ENCODE data around the gene ANKRD27. TPM values are rescaled to one million over a fixed set of nuclear protein-coding genes. Genes with fewer than 3 reads are reported as not detected.

The ANKRD27 gene
- total RNA-seq, 2 donors from 2014 or later: 31.7 to 40.0 TPM

GRCh38 chr19:32622002-32622401 is 53.0 kb downstream of the ANKRD27 start:
- Mint-ChIP-seq H3K9me3 (no peaks in the 10 kb centered on the region), H3K27ac (no peak overlapping the region), H3K36me3 (ENCODE audit: low read depth) (peaks cover 92% of the 10 kb centered on the region), H3K4me1 (no peaks in the 10 kb centered on the region), H3K4me3 (no peak overlapping the region), H3K27me3 (no peaks in the 10 kb centered on the region)
- no peak for ATAC-seq (replicated peaks)

- no peaks in the 10 kb centered on the region for H3K27me3 Mint-ChIP-seq
- no peak for ATAC-seq (replicated peaks)
- H3K36me3 Mint-ChIP-seq (ENCODE audit: low read depth): peaks cover 97% of the 10 kb centered on the region
- H3K9me3 Mint-ChIP-seq: no peaks in the 10 kb centered on the region
- H3K4me1 Mint-ChIP-seq: no peaks in the 10 kb centered on the region
- H3K4me3 Mint-ChIP-seq: no peak overlapping the region
- H3K27ac Mint-ChIP-seq: no peak overlapping the region
These were observed 55.8 kb downstream of the ANKRD27 start for GRCh38 chr19:32619051-32619685.

GRCh38 chr19:32615569-32615968 is 59.4 kb downstream of the ANKRD27 start:
- Mint-ChIP-seq H3K27ac (no peak overlapping the region), H3K36me3 (ENCODE audit: low read depth) (peaks cover 88% of the 10 kb centered on the region), H3K4me3 (no peak overlapping the region), H3K4me1 (no peaks in the 10 kb centered on the region), H3K27me3 (no peaks in the 10 kb centered on the region), H3K9me3 (no peaks in the 10 kb centered on the region)
- ATAC-seq (replicated peaks): no peak

GRCh38 chr19:32614916-32615315 is 60.1 kb downstream of the ANKRD27 start:
- no peaks in the 10 kb centered on the region for H3K27me3 Mint-ChIP-seq
- no peak overlapping the region for H3K27ac Mint-ChIP-seq
- H3K4me3 Mint-ChIP-seq: no peak overlapping the region
- no peaks in the 10 kb centered on the region for H3K9me3 Mint-ChIP-seq
- no peak for ATAC-seq (replicated peaks)
- H3K36me3 Mint-ChIP-seq (ENCODE audit: low read depth): peaks cover 82% of the 10 kb centered on the region
- no peaks in the 10 kb centered on the region for H3K4me1 Mint-ChIP-seq

GRCh38 chr19:32613008-32613407 is 62.0 kb downstream of the ANKRD27 start:
- no peak for ATAC-seq (replicated peaks)

GRCh38 chr19:32611161-32611560 is 63.8 kb downstream of the ANKRD27 start:
- no peaks in the 10 kb centered on the region for H3K9me3 Mint-ChIP-seq
- H3K4me3 Mint-ChIP-seq: no peak overlapping the region
- no peaks in the 10 kb centered on the region for H3K4me1 Mint-ChIP-seq
- peaks cover 64% of the 10 kb centered on the region for H3K36me3 Mint-ChIP-seq (ENCODE audit: low read depth)
- no peaks in the 10 kb centered on the region for H3K27me3 Mint-ChIP-seq
- H3K27ac Mint-ChIP-seq: no peak overlapping the region
- no peak for ATAC-seq (replicated peaks)

More at GRCh38 chr19:32613008-32613407, 62.0 kb downstream of the ANKRD27 start:
- H3K4me1 Mint-ChIP-seq: no peaks in the 10 kb centered on the region
- H3K27me3 Mint-ChIP-seq: no peaks in the 10 kb centered on the region
- H3K9me3 Mint-ChIP-seq: no peaks in the 10 kb centered on the region
- peaks cover 69% of the 10 kb centered on the region for H3K36me3 Mint-ChIP-seq (ENCODE audit: low read depth)
- H3K4me3 Mint-ChIP-seq: no peak overlapping the region
- no peak overlapping the region for H3K27ac Mint-ChIP-seq

GRCh38 chr19:32607479-32607878 is 67.5 kb downstream of the ANKRD27 start:
- Mint-ChIP-seq H3K4me3 (no peak overlapping the region), H3K27me3 (no peaks in the 10 kb centered on the region), H3K36me3 (ENCODE audit: low read depth) (peaks cover 60% of the 10 kb centered on the region), H3K9me3 (no peaks in the 10 kb centered on the region), H3K27ac (no peak overlapping the region), H3K4me1 (no peaks in the 10 kb centered on the region)
- ATAC-seq (replicated peaks): no peak

- no peak for ATAC-seq (replicated peaks)
- H3K36me3 Mint-ChIP-seq (ENCODE audit: low read depth): peaks cover 63% of the 10 kb centered on the region
- H3K9me3 Mint-ChIP-seq: no peaks in the 10 kb centered on the region
- no peaks in the 10 kb centered on the region for H3K4me1 Mint-ChIP-seq
- H3K27me3 Mint-ChIP-seq: no peaks in the 10 kb centered on the region
- H3K4me3 Mint-ChIP-seq: no peak overlapping the region
- no peak overlapping the region for H3K27ac Mint-ChIP-seq
These were observed 68.7 kb downstream of the ANKRD27 start for GRCh38 chr19:32606289-32606688.

GRCh38 chr19:32605544-32605943 is 69.4 kb downstream of the ANKRD27 start:
- Mint-ChIP-seq H3K4me3 (no peak overlapping the region), H3K36me3 (ENCODE audit: low read depth) (peaks cover 70% of the 10 kb centered on the region), H3K27me3 (no peaks in the 10 kb centered on the region), H3K9me3 (no peaks in the 10 kb centered on the region), H3K27ac (no peak overlapping the region), H3K4me1 (no peaks in the 10 kb centered on the region)
- no peak for ATAC-seq (replicated peaks)

- Mint-ChIP-seq H3K36me3 (ENCODE audit: low read depth) (peaks cover 81% of the 10 kb centered on the region), H3K27me3 (no peaks in the 10 kb centered on the region), H3K27ac (no peak overlapping the region), H3K4me3 (no peak overlapping the region), H3K4me1 (peaks cover 7% of the 10 kb centered on the region), H3K9me3 (no peaks in the 10 kb centered on the region)
- no peak for ATAC-seq (replicated peaks)
These were observed 71.0 kb downstream of the ANKRD27 start for GRCh38 chr19:32603961-32604360.

- Mint-ChIP-seq H3K27ac (peak overlapping the region; percentile 73), H3K4me1 (peaks cover 7% of the 10 kb centered on the region), H3K27me3 (no peaks in the 10 kb centered on the region), H3K36me3 (ENCODE audit: low read depth) (peaks cover 96% of the 10 kb centered on the region), H3K4me3 (no peak overlapping the region), H3K9me3 (no peaks in the 10 kb centered on the region)
- peak; percentile 69 for ATAC-seq (replicated peaks)
These were observed 75.2 kb downstream of the ANKRD27 start for GRCh38 chr19:32599736-32600157.

- H3K4me1 Mint-ChIP-seq: peaks cover 7% of the 10 kb centered on the region
- peak; percentile 73 for ATAC-seq (replicated peaks)
- no peak overlapping the region for H3K4me3 Mint-ChIP-seq
- no peaks in the 10 kb centered on the region for H3K9me3 Mint-ChIP-seq
- H3K27me3 Mint-ChIP-seq: no peaks in the 10 kb centered on the region
- H3K27ac Mint-ChIP-seq: peak overlapping the region; percentile 73
- H3K36me3 Mint-ChIP-seq (ENCODE audit: low read depth): peaks cover 96% of the 10 kb centered on the region
These were observed 75.7 kb downstream of the ANKRD27 start for GRCh38 chr19:32599258-32599657.

- ATAC-seq (replicated peaks): no peak
- Mint-ChIP-seq H3K36me3 (ENCODE audit: low read depth) (peaks cover 96% of the 10 kb centered on the region), H3K27me3 (no peaks in the 10 kb centered on the region), H3K4me3 (no peak overlapping the region), H3K9me3 (no peaks in the 10 kb centered on the region), H3K27ac (no peak overlapping the region), H3K4me1 (peaks cover 7% of the 10 kb centered on the region)
These were observed 77.0 kb downstream of the ANKRD27 start for GRCh38 chr19:32598022-32598421.

GRCh38 chr19:32595491-32595890 is 79.5 kb downstream of the ANKRD27 start:
- Mint-ChIP-seq H3K4me1 (peaks cover 7% of the 10 kb centered on the region), H3K27me3 (no peaks in the 10 kb centered on the region)

GRCh38 chr19:32594021-32594420 is 81.0 kb downstream of the ANKRD27 start:
- Mint-ChIP-seq H3K27ac (no peak overlapping the region), H3K4me3 (no peak overlapping the region), H3K4me1 (no peaks in the 10 kb centered on the region), H3K27me3 (no peaks in the 10 kb centered on the region), H3K9me3 (no peaks in the 10 kb centered on the region), H3K36me3 (ENCODE audit: low read depth) (peaks cover 87% of the 10 kb centered on the region)
- ATAC-seq (replicated peaks): no peak

More at GRCh38 chr19:32595491-32595890, 79.5 kb downstream of the ANKRD27 start:
- no peak overlapping the region for H3K27ac Mint-ChIP-seq
- no peaks in the 10 kb centered on the region for H3K9me3 Mint-ChIP-seq
- no peak overlapping the region for H3K4me3 Mint-ChIP-seq
- peaks cover 92% of the 10 kb centered on the region for H3K36me3 Mint-ChIP-seq (ENCODE audit: low read depth)
- ATAC-seq (replicated peaks): no peak

All from activated T-helper 17 cell treated with anti-CD3 and anti-CD28 coated beads, Interleukin-2, amount 50 U/mL, for 72 hours (primary cell).